ENCODE results near the gene PARN. TPM values are rescaled to one million over a fixed set of nuclear protein-coding genes. Genes with fewer than 3 reads are reported as not detected.

PARN gene
- total and polyA plus RNA-seq, 2 experiments from 2014 or later = 32.5 to 61.3 TPM

GRCh38 chr16:14509055-14509454, 121.0 kb downstream of the PARN start (continued):
- TF ChIP-seq ZNF462 (CRISPR knock-in tag; IDR thresholded peaks at IDR 0.05) = no peak
- TF ChIP-seq REST (IDR thresholded peaks at IDR 0.05; ENCODE audit: unreplicated experiment) = no peak
- no peak for TF ChIP-seq NANOG (IDR thresholded peaks at IDR 0.05; ENCODE audit: borderline replicate concordance)
- no peak for TF ChIP-seq JUNB (IDR thresholded peaks at IDR 0.05; ENCODE audit: unreplicated experiment)
- TF ChIP-seq ZNF331 (CRISPR knock-in tag; IDR thresholded peaks at IDR 0.05; ENCODE audit: low read depth) = no peak
- TF ChIP-seq EZH2 (IDR thresholded peaks at IDR 0.05; ENCODE audit: low read depth, unreplicated experiment) = no peak

- H3F3A ChIP-seq (replicated peaks; ENCODE audit: low read depth) = no peaks in the 10 kb centered on the region
- 0 out of 2 replicates have a peak, but pooled peaks cover under 1% of the 10 kb centered on the region for H3K79me2 ChIP-seq (replicated peaks; ENCODE audit: insufficient read depth)
- DNase-seq (ENCODE audit: low spot score) = no peak
- no peak overlapping the region for H3K4me2 ChIP-seq
- no peaks in the 10 kb centered on the region for H4K20me1 ChIP-seq (replicated peaks; ENCODE audit: insufficient read depth)
- H2AFZ ChIP-seq = no peak overlapping the region
- H3K27me3 ChIP-seq (ENCODE audit: insufficient read depth) = no peaks in the 10 kb centered on the region
- no peak for ATAC-seq
- H3K27ac ChIP-seq (ENCODE audit: low read depth) = no peak overlapping the region
- H3K36me3 Mint-ChIP-seq (ENCODE audit: low read depth) = no peaks in the 10 kb centered on the region
- no peak overlapping the region for H3K4me3 Mint-ChIP-seq
- no peaks in the 10 kb centered on the region for H3K36me3 ChIP-seq (ENCODE audit: insufficient read depth)
- H3K4me3 ChIP-seq = no peak overlapping the region
- peaks cover 46% of the 10 kb centered on the region for H3K4me1 Mint-ChIP-seq
- peaks cover 2% of the 10 kb centered on the region for H3K27me3 Mint-ChIP-seq (ENCODE audit: insufficient read depth, low read depth, poor library complexity)
- H3K9me3 Mint-ChIP-seq = no peaks in the 10 kb centered on the region
- H3K4me1 ChIP-seq (ENCODE audit: insufficient read depth) = peaks cover 46% of the 10 kb centered on the region
- no peak overlapping the region for H3K27ac Mint-ChIP-seq
- no peaks in the 10 kb centered on the region for H3K9me2 ChIP-seq (ENCODE audit: insufficient read depth)
- TF ChIP-seq CREB1 (CRISPR knock-in tag; IDR thresholded peaks at IDR 0.05; ENCODE audit: low read depth) (no peak), EZH2 (IDR thresholded peaks at IDR 0.05; ENCODE audit: low read depth, unreplicated experiment) (no peak), CTCF (conservative IDR thresholded peaks at IDR 0.05; ENCODE audit: low read depth in 2 of 2) (no peak), NANOG (IDR thresholded peaks at IDR 0.05; ENCODE audit: borderline replicate concordance) (no peak), JUNB (IDR thresholded peaks at IDR 0.05; ENCODE audit: unreplicated experiment) (no peak), REST (IDR thresholded peaks at IDR 0.05; ENCODE audit: unreplicated experiment) (no peak), ZNF114 (CRISPR knock-in tag; IDR thresholded peaks at IDR 0.05) (no peak), POLR2AphosphoS5 (IDR thresholded peaks at IDR 0.05; ENCODE audit: low read depth) (no peak)
These were observed 124.2 kb downstream of the PARN start for GRCh38 chr16:14505846-14506245.

Measured in GM23338 (cell line).